ENCODE results near the gene CCDC188. TPM values are rescaled to one million over a fixed set of nuclear protein-coding genes. Genes with fewer than 3 reads are reported as not detected.

The CCDC188 gene
- total and polyA plus RNA-seq, 2 of the 4 experiments (the other 2 are of a cell fraction): 0.10 TPM; not detected in 1

GRCh38 chr22:20181884-20182236 is 31.0 kb upstream of the CCDC188 start:
- H3K4ac ChIP-seq (ENCODE audit: low read depth, low read length): no peak overlapping the region
- H2AK5ac ChIP-seq (ENCODE audit: low read depth, low read length): no peak overlapping the region
- H2BK15ac ChIP-seq (ENCODE audit: low read depth, low read length): no peak overlapping the region
- no TSS peak for BruUV-seq (replicated peaks)
- H3K9me3 ChIP-seq (ENCODE audit: control insufficient read depth, insufficient read depth, low read length): no peaks in the 10 kb centered on the region
- in situ Hi-C loops (cut with MboI; ENCODE audit: low sequenced_read_pairs) (no loop called here), dilution Hi-C loops (cut with HindIII; ENCODE audit: low sequenced_read_pairs, unreplicated experiment) (no loop called here), intact Hi-C loops (cut with micrococcal nuclease) (loop anchor here (1.0 kb wide), 1 partner anchor 10 kb away; no protein-coding TSS in a partner anchor)
- no peak for DNase-seq
- no peak overlapping the region for H3K9ac ChIP-seq (ENCODE audit: low read depth, low read length)
- H3K14ac ChIP-seq (replicated peaks; ENCODE audit: low read depth, low read length): no peak overlapping the region
- H4K20me1 ChIP-seq (ENCODE audit: insufficient read depth, low read length): no peaks in the 10 kb centered on the region
- no peaks in the 10 kb centered on the region for H3K4me1 ChIP-seq (ENCODE audit: control insufficient read depth, insufficient read depth, low read length)
- no peak overlapping the region for H3K23ac ChIP-seq (ENCODE audit: low read depth, low read length)
- no peak overlapping the region for H2BK120ac ChIP-seq (ENCODE audit: low read depth, low read length)
- H4K5ac ChIP-seq (ENCODE audit: low read depth, low read length): no peak overlapping the region
- H2BK20ac ChIP-seq (ENCODE audit: low read depth, low read length): no peak overlapping the region
- no peak overlapping the region for H3K4me3 ChIP-seq (ENCODE audit: insufficient read depth, low read depth, low read length)
- no peak overlapping the region for H2AFZ ChIP-seq (replicated peaks; ENCODE audit: low read length, poor library complexity)
- H3K18ac ChIP-seq (ENCODE audit: low read depth, low read length): no peak overlapping the region
- no peaks in the 10 kb centered on the region for H3K9me1 ChIP-seq (ENCODE audit: insufficient read depth, low read length)
- H3K4me2 ChIP-seq (ENCODE audit: low read depth, low read length): no peak overlapping the region
- TF ChIP-seq POLR2A (IDR thresholded peaks at IDR 0.05; ENCODE audit: low read depth, low read length) (no peak), NFE2L2 (IDR thresholded peaks at IDR 0.05; ENCODE audit: low read depth, low read length) (no peak), BHLHE40 (IDR thresholded peaks at IDR 0.05; ENCODE audit: low read depth, low read length) (no peak), MAZ (IDR thresholded peaks at IDR 0.05; ENCODE audit: borderline replicate concordance, low read depth, low read length) (no peak), MAFK (IDR thresholded peaks at IDR 0.05; ENCODE audit: low read depth, low read length) (no peak), CHD1 (IDR thresholded peaks at IDR 0.05; ENCODE audit: low read depth, low read length) (no peak), USF2 (IDR thresholded peaks at IDR 0.05; ENCODE audit: low read depth, low read length) (no peak)
- H3K56ac ChIP-seq (ENCODE audit: extremely low read depth, insufficient read depth, low read length): no peak overlapping the region
- H4K8ac ChIP-seq (ENCODE audit: low read depth in 2 of 2, low read length in 2 of 2): no peak overlapping the region
- H3K79me1 ChIP-seq (ENCODE audit: low read depth in 1 of 2, low read length in 2 of 2): no peaks in the 10 kb centered on the region
- no peak overlapping the region for H2BK5ac ChIP-seq (ENCODE audit: low read depth, low read length, poor library complexity, severe bottlenecking)
- no peak overlapping the region for H4K91ac ChIP-seq (ENCODE audit: insufficient read depth, low read depth, low read length)
- peaks cover 47% of the 10 kb centered on the region for H3K27me3 ChIP-seq (ENCODE audit: control insufficient read depth, insufficient read depth, low read length)
- ChIA-PET POLR2A (ENCODE audit: unreplicated experiment) (no interaction called here), CTCF (no interaction called here)
- H2AK9ac ChIP-seq (replicated peaks; ENCODE audit: low read depth, low read length, poor library complexity): no peak overlapping the region
- WGBS, 2 experiments (ENCODE audit: extremely low coverage in 2 of 2, insufficient read length in 1 of 2): no CpG with 5 or more reads among the region's 18 CpGs
- ATAC-seq (ENCODE audit: low read depth): no peak
- no peaks in the 10 kb centered on the region for H3K36me3 ChIP-seq (ENCODE audit: control insufficient read depth, insufficient read depth, low read length)
- no peak overlapping the region for H3K27ac ChIP-seq (ENCODE audit: insufficient read depth, low read length)
